Measurements from ENCODE around the gene TXNDC2.

Gene TXNDC2

GRCh38 chr18:9885170-9886004 lies at the start of gene TXNDC2:
Gene TXNDC2 (plus strand): TSS chr18:9885973. CDS start chr18:9886681, 708 bp downstream.
- TF ChIP-seq CTCF (IDR thresholded peaks at IDR 0.05; ENCODE audit: low read depth, low read length), result no peak
- no peak within 1 kb of the TSS for H3K4me3 ChIP-seq (ENCODE audit: low read depth, low read length)

- no peak for TF ChIP-seq CTCF (IDR thresholded peaks at IDR 0.05; ENCODE audit: low read depth, low read length)
- H3K4me3 ChIP-seq (ENCODE audit: low read depth, low read length), result no peak overlapping the region
Measured at GRCh38 chr18:9838144-9838877, 47.5 kb upstream of the TXNDC2 start.

- TF ChIP-seq CTCF (IDR thresholded peaks at IDR 0.05; ENCODE audit: low read depth, low read length), result no peak
- no peak overlapping the region for H3K4me3 ChIP-seq (ENCODE audit: low read depth, low read length)
Measured at GRCh38 chr18:9839211-9839610, 46.6 kb upstream of the TXNDC2 start.

- no peak for TF ChIP-seq CTCF (IDR thresholded peaks at IDR 0.05; ENCODE audit: low read depth, low read length)
- no peak overlapping the region for H3K4me3 ChIP-seq (ENCODE audit: low read depth, low read length)
Measured at GRCh38 chr18:9839853-9840252, 45.9 kb upstream of the TXNDC2 start.

GRCh38 chr18:9841752-9842151 lies 44.0 kb upstream of the TXNDC2 start:
- no peak overlapping the region for H3K4me3 ChIP-seq (ENCODE audit: low read depth, low read length)
- no peak for TF ChIP-seq CTCF (IDR thresholded peaks at IDR 0.05; ENCODE audit: low read depth, low read length)

- TF ChIP-seq CTCF (IDR thresholded peaks at IDR 0.05; ENCODE audit: low read depth, low read length), result no peak
- no peak overlapping the region for H3K4me3 ChIP-seq (ENCODE audit: low read depth, low read length)
Measured at GRCh38 chr18:9842448-9842847, 43.3 kb upstream of the TXNDC2 start.

GRCh38 chr18:9845256-9845655 lies 40.5 kb upstream of the TXNDC2 start:
- TF ChIP-seq CTCF (IDR thresholded peaks at IDR 0.05; ENCODE audit: low read depth, low read length), result no peak
- no peak overlapping the region for H3K4me3 ChIP-seq (ENCODE audit: low read depth, low read length)
